Measurements from ENCODE around the gene TRIO. TPM values are rescaled to one million over a fixed set of nuclear protein-coding genes. Genes with fewer than 3 reads are reported as not detected.
A peak's percentile ranks its signal among the peaks of the same experiment; 100 is the strongest.

Gene TRIO
- polyA plus RNA-seq, 1 of the 3 experiments (the other 2 are of a cell fraction) = 229 TPM

GRCh38 chr5:14449052-14449661 lies 306.0 kb downstream of the TRIO start (continued):
- TF ChIP-seq YY1 (IDR thresholded peaks at IDR 0.05; ENCODE audit: low read depth) = peak; percentile 62; the same call in 1 of the 2 replicates
- TF ChIP-seq CHD2 (IDR thresholded peaks at IDR 0.05; ENCODE audit: low read length, partially characterized antibody) = no peak
- TF ChIP-seq NFIC (IDR thresholded peaks at IDR 0.05; ENCODE audit: borderline replicate concordance) = peak; percentile 66
- peak; percentile 56; the same call in 1 of the 2 replicates for TF ChIP-seq RXRA (IDR thresholded peaks at IDR 0.05; ENCODE audit: borderline replicate concordance, low read depth)
- peak; percentile 71; the same call in 1 of the 2 replicates for TF ChIP-seq RCOR1 (IDR thresholded peaks at IDR 0.05; ENCODE audit: low read length)
- peak; percentile 62 for TF ChIP-seq JUND (IDR thresholded peaks at IDR 0.05)
- peak; percentile 46; the same call in 1 of the 2 replicates for TF ChIP-seq TEAD4 (IDR thresholded peaks at IDR 0.05; ENCODE audit: borderline replicate concordance, insufficient read depth)

- WGBS (ENCODE audit: low lambda C conversion rate) = 30% methylated on average over 11 of the region's 11 CpGs
- Histone ChIP-seq H3F3A (replicated peaks; ENCODE audit: insufficient read depth) (peaks cover 76% of the 10 kb centered on the region), H3K4me1 (ENCODE audit: control insufficient read depth in 1 of 2, insufficient read depth in 2 of 2, low read depth in 1 of 2, low read length in 1 of 2) (peaks cover 83 to 93% of the 10 kb centered on the region in 2 experiments), H3K4me3 (ENCODE audit: low read depth in 2 of 2, low read length in 1 of 2) (peak overlapping the region in 1 of 2 experiments; percentile 5; a peak in 1 of 4 replicates), H3K36me3 (replicated peaks in 1 of 2; ENCODE audit: control insufficient read depth in 1 of 2, insufficient read depth in 2 of 2, low read length in 1 of 2) (peaks cover 50 to 55% of the 10 kb centered on the region in 2 experiments), H4K20me1 (ENCODE audit: insufficient read depth) (peaks cover 25% of the 10 kb centered on the region), H3K9me2 (no peaks in the 10 kb centered on the region), H3K9ac (peak overlapping the region; percentile 80), H3K79me2 (ENCODE audit: insufficient read depth) (peaks cover 93% of the 10 kb centered on the region), H3K9me3 (no peaks in the 10 kb centered on the region), H2AFZ (ENCODE audit: low read depth) (no peak overlapping the region), H3K27me3 (ENCODE audit: insufficient read depth) (no peaks in the 10 kb centered on the region), H3K4me2 (peak overlapping the region; percentile 58), H3K27ac (ENCODE audit: low read depth in 2 of 2, low read length in 1 of 2) (peak overlapping the region; percentile 98 to 100)
- POLR2A ChIA-PET = no interaction called here
- no peak for DNase-seq
- CTCF ChIA-PET = interaction anchor here (0.6 to 1.5 kb wide), 6 partner anchors 8 to 199 kb away, joined by 3 to 4 read pairs (median 4); no protein-coding TSS in a partner anchor
- TF ChIP-seq REST (IDR thresholded peaks at IDR 0.05; ENCODE audit: low read depth, low read length) (no peak), MXI1 (IDR thresholded peaks at IDR 0.05; ENCODE audit: low read depth, low read length) (peak; percentile 73; the same call in 1 of the 2 replicates), ZBTB33 (IDR thresholded peaks at IDR 0.05; ENCODE audit: borderline replicate concordance, low read depth) (no peak), CTCF (IDR thresholded peaks at IDR 0.05) (no peak), JUND (IDR thresholded peaks at IDR 0.05) (no peak; the same call in none of the 2 replicates), EP300 (IDR thresholded peaks at IDR 0.05; ENCODE audit: borderline replicate concordance in 1 of 2, low read depth in 1 of 2, low read length in 1 of 2) (peak; percentile 5 to 43; a peak in 1 of 4 replicates), MAX (IDR thresholded peaks at IDR 0.05; ENCODE audit: low read depth) (peak; percentile 84), FOSL2 (IDR thresholded peaks at IDR 0.05; ENCODE audit: borderline replicate concordance, low read depth) (peak; percentile 34; the same call in 1 of the 2 replicates), NFIC (IDR thresholded peaks at IDR 0.05; ENCODE audit: borderline replicate concordance) (no peak), PBX3 (IDR thresholded peaks at IDR 0.05) (no peak), RCOR1 (IDR thresholded peaks at IDR 0.05; ENCODE audit: low read length) (no peak), POLR2AphosphoS5 (IDR thresholded peaks at IDR 0.05; ENCODE audit: low read depth, low read length) (no peak), RFX5 (IDR thresholded peaks at IDR 0.05; ENCODE audit: low read length) (0 out of 2 replicates have a peak, but pooled peaks have one; percentile 22), CHD2 (IDR thresholded peaks at IDR 0.05; ENCODE audit: low read length, partially characterized antibody) (peak; percentile 44), IRF3 (IDR thresholded peaks at IDR 0.05; ENCODE audit: low read depth, low read length) (no peak)
Observed at GRCh38 chr5:14450018-14450524, 306.9 kb downstream of the TRIO start.
